IMR-90 (cell line): Measurements from ENCODE around the gene CDKAL1. TPM values are rescaled to one million over a fixed set of nuclear protein-coding genes. Genes with fewer than 3 reads are reported as not detected.

Experiments used
- ATAC-seq: fragments of 200-7000 bp; cut with Tn5 transposase; 2 replicates; pipeline ENCODE4 v1.9.1; 2020; ENCODE audit warnings: low read depth, mild to moderate bottlenecking, moderate library complexity
- BruUV-seq: library from RNA; stranded (reverse); fragments of 400-500 nt; replicated peaks from 2 replicates; lab custom pipeline; 2021; lab: Mats Ljungman, UMichigan
- CTCF ChIA-PET: fragments of 300-600 bp; formaldehyde crosslinking; extraction: SDS; loops from one replicate; lab custom pipeline; 2021; ENCODE audit warnings: antibody characterized with exemption; lab: Yijun Ruan, JAX
- POLR2A ChIA-PET: fragments of 300-600 bp; sonication (Branson Sonifier 250); formaldehyde crosslinking; loops from one replicate; lab custom pipeline; 2022; ENCODE audit warnings: antibody characterized with exemption; ENCODE audit not compliant: unreplicated experiment; lab: Charles Lee
- DNase-seq: peaks from one replicate; pipeline ENCODE4 v3.0.0; 2013
- H2AFZ ChIP-seq: replicated peaks from 2 replicates; pipeline ENCODE3; 2013; ENCODE audit warnings: low read length, mild to moderate bottlenecking; ENCODE audit not compliant: poor library complexity
- H2AK5ac ChIP-seq: 2 replicates; pipeline ENCODE4 v1.6.1; 2013; ENCODE audit warnings: low read depth, low read length, inconsistent platforms
- H2AK9ac ChIP-seq: replicated peaks from 2 replicates; pipeline ENCODE3; 2013; ENCODE audit warnings: mild to moderate bottlenecking, low read depth, low read length, moderate library complexity; ENCODE audit not compliant: poor library complexity
- H2BK120ac ChIP-seq: 2 replicates; pipeline ENCODE4 v1.6.1; 2013; ENCODE audit warnings: low read depth, low read length, inconsistent platforms
- H2BK15ac ChIP-seq: 3 replicates; pipeline ENCODE4 v1.6.1; 2013; ENCODE audit warnings: low read depth, low read length, inconsistent platforms
- H2BK20ac ChIP-seq: 2 replicates; pipeline ENCODE4 v1.6.1; 2013; ENCODE audit warnings: low read depth, mild to moderate bottlenecking, inconsistent platforms, low read length, moderate library complexity
- H2BK5ac ChIP-seq: 2 replicates; pipeline ENCODE4 v1.6.1; 2013; ENCODE audit warnings: mild to moderate bottlenecking, low read depth, low read length, inconsistent platforms; ENCODE audit not compliant: poor library complexity, severe bottlenecking
- H3K14ac ChIP-seq: replicated peaks from 2 replicates; pipeline ENCODE4 v1.6.1; 2013; ENCODE audit warnings: low read depth, low read length, inconsistent platforms
- H3K18ac ChIP-seq: 2 replicates; pipeline ENCODE4 v1.6.1; 2013; ENCODE audit warnings: low read depth, low read length, control low read depth
- H3K23ac ChIP-seq: 2 replicates; pipeline ENCODE4 v1.6.1; 2013; ENCODE audit warnings: low read depth, low read length, inconsistent platforms
- H3K27ac ChIP-seq: 2 replicates; pipeline ENCODE4 v1.5.1; 2013; ENCODE audit warnings: mild to moderate bottlenecking, control low read depth, low read length; ENCODE audit not compliant: insufficient read depth
- H3K27me3 ChIP-seq: 2 replicates; pipeline ENCODE4 v1.6.1; 2013; ENCODE audit warnings: low read length; ENCODE audit not compliant: control insufficient read depth, insufficient read depth
- H3K36me3 ChIP-seq: 2 replicates; pipeline ENCODE4 v1.6.1; 2013; ENCODE audit warnings: low read length, mixed read lengths; ENCODE audit not compliant: control insufficient read depth, insufficient read depth
- H3K4ac ChIP-seq: 2 replicates; pipeline ENCODE4 v1.6.1; 2013; ENCODE audit warnings: low read depth, low read length, inconsistent platforms
- H3K4me1 ChIP-seq: 2 replicates; pipeline ENCODE4 v1.6.1; 2013; ENCODE audit warnings: low read length, mixed read lengths; ENCODE audit not compliant: control insufficient read depth, insufficient read depth
- H3K4me2 ChIP-seq: 2 replicates; pipeline ENCODE4 v1.6.1; 2013; ENCODE audit warnings: low read depth, mild to moderate bottlenecking, control low read depth, low read length, moderate library complexity
- H3K4me3 ChIP-seq: 2 replicates; pipeline ENCODE4 v1.5.1; 2013; ENCODE audit warnings: low read depth, mild to moderate bottlenecking, control low read depth, low read length, moderate library complexity; ENCODE audit not compliant: insufficient read depth
- H3K56ac ChIP-seq: 2 replicates; pipeline ENCODE4 v1.6.1; 2013; ENCODE audit warnings: low read length, inconsistent platforms; ENCODE audit not compliant: insufficient read depth; ENCODE audit errors: extremely low read depth
- H3K79me1 ChIP-seq, 2 experiments: 2 replicates each; pipeline ENCODE4 v1.6.1; 2013; ENCODE audit warnings: low read length in 2 of 2, inconsistent platforms in 1 of 2, low read depth in 1 of 2
- H3K9ac ChIP-seq: 2 replicates; pipeline ENCODE4 v1.6.1; 2013; ENCODE audit warnings: low read depth, low read length, control low read depth
- H3K9me1 ChIP-seq: 2 replicates; pipeline ENCODE4 v1.6.1; 2013; ENCODE audit warnings: low read length, inconsistent platforms; ENCODE audit not compliant: insufficient read depth
- H3K9me3 ChIP-seq: 2 replicates; pipeline ENCODE4 v1.6.1; 2013; ENCODE audit warnings: low read length; ENCODE audit not compliant: control insufficient read depth, insufficient read depth
- H4K20me1 ChIP-seq: 2 replicates; pipeline ENCODE4 v1.6.1; 2013; ENCODE audit warnings: low read length, inconsistent platforms; ENCODE audit not compliant: insufficient read depth
- H4K5ac ChIP-seq: 2 replicates; pipeline ENCODE4 v1.6.1; 2013; ENCODE audit warnings: mild to moderate bottlenecking, low read depth, low read length, control low read depth
- H4K8ac ChIP-seq, 2 experiments: 2 replicates each; pipeline ENCODE4 v1.6.1; 2013; ENCODE audit warnings: low read depth in 2 of 2, low read length in 2 of 2, control low read depth in 1 of 2, inconsistent platforms in 1 of 2
- H4K91ac ChIP-seq: 2 replicates; pipeline ENCODE4 v1.6.1; 2013; ENCODE audit warnings: low read depth, low read length, inconsistent platforms; ENCODE audit not compliant: insufficient read depth
- CEBPB ChIP-seq: IDR thresholded peaks from 2 replicates; pipeline ENCODE4 v1.6.1; 2012; ENCODE audit warnings: low read depth, low read length, improper control_type of control experiment
- MXI1 ChIP-seq: IDR thresholded peaks from 2 replicates; pipeline ENCODE4 v1.6.1; 2012; ENCODE audit warnings: low read depth, mild to moderate bottlenecking, low read length, moderate library complexity, borderline replicate concordance
- WGBS, 2 experiments: methylation state at CpG; one replicate each; pipeline versions ENCODE4 v1.1.5 to v1.1.7; 2013; ENCODE audit warnings: missing lambda C conversion rate in 2 of 2; ENCODE audit not compliant: insufficient read length in 1 of 2; ENCODE audit errors: extremely low coverage in 2 of 2; 5-methylcytosine and 5-hydroxymethylcytosine counted together
- dilution Hi-C: fragments of 300-500 bp; cut with HindIII; formaldehyde crosslinking; loops from one replicate; pipeline ENCODE4 v1.14.3; 2018; ENCODE audit warnings: low sequenced_read_pairs; ENCODE audit not compliant: unreplicated experiment
- in situ Hi-C: fragments of 300-500 bp; cut with MboI; formaldehyde crosslinking; loops from 3 replicates; pipeline ENCODE4 v1.14.3; 2019; ENCODE audit warnings: low sequenced_read_pairs, inconsistent platforms, mixed read lengths
- intact Hi-C: fragments of 100-400 bp; cut with micrococcal nuclease; formaldehyde crosslinking; loops from 2 replicates; pipeline ENCODE4 v1.10.0; 2022
- polyA plus RNA-seq, 3 experiments: library from polyadenylated mRNA; depleted of rRNA; stranded (reverse); fragments of >200 nt; gene quantifications; 2 replicates each; pipeline ENCODE4 v1.2.3, GENCODE V29; 2012; ENCODE audit warnings: low replicate concordance in 1 of 3
- total RNA-seq: library from RNA; depleted of rRNA; stranded (reverse); fragments of >200 nt; gene quantifications from 2 replicates; pipeline ENCODE4 v1.2.3, GENCODE V29; 2012

CDKAL1 gene
- total and polyA plus RNA-seq, 2 of the 4 experiments (the other 2 are of a cell fraction), result 3.7 to 13.1 TPM

DNA sequence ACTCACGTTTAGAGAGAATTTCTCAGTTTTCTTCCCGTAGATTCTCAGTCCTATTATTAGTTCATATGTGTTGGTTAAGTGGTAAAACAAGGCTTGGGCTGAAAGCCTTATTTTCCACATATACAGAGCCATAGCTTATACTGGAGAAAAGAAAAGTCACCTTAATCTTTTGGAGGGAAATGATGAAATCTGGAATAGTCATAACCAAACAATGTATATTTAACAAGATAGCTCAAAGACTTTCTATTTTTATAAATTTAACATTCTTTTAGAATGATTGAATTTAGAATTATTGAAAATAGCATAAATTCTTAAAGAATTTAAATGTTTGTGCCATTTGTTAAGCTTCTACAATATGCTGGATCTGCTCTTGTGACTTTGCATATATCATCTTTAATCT, 85.8 kb downstream of the CDKAL1 start:
- Histone ChIP-seq H3K56ac (no peak overlapping the region; the same call in 1 of the 2 replicates), H3K79me1 (peaks cover 3 to 14% of the 10 kb centered on the region in 2 experiments), H3K4me3 (no peak overlapping the region), H3K9me1 (no peaks in the 10 kb centered on the region), H3K4ac (no peak overlapping the region), H2BK5ac (peak overlapping the region; percentile 84), H3K9me3 (no peaks in the 10 kb centered on the region), H4K5ac (no peak overlapping the region), H2AK9ac (no peak overlapping the region), H4K20me1 (no peaks in the 10 kb centered on the region), H2BK120ac (peak overlapping the region; percentile 55; the same call in 1 of the 2 replicates), H3K18ac (no peak overlapping the region; the same call in 1 of the 2 replicates), H3K27me3 (no peaks in the 10 kb centered on the region), H3K4me2 (peak overlapping the region; percentile 52; the same call in 1 of the 2 replicates), H2BK20ac (peak overlapping the region; percentile 6; the same call in 1 of the 2 replicates), H2AK5ac (no peak overlapping the region), H3K14ac (no peak overlapping the region), H3K23ac (no peak overlapping the region), H2BK15ac (no peak overlapping the region), H3K9ac (no peak overlapping the region), H2AFZ (no peak overlapping the region), H3K4me1 (peaks cover 6% of the 10 kb centered on the region; the same call in 1 of the 2 replicates), H3K36me3 (no peaks in the 10 kb centered on the region), H3K27ac (no peak overlapping the region), H4K8ac (peak overlapping the region in 1 of 2 experiments; percentile 46; a peak in 1 of 4 replicates), H4K91ac (no peak overlapping the region)
- ChIA-PET CTCF (interaction anchor here (0.6 kb wide), 1 partner anchor 314 kb away, joined by 5 read pairs; no protein-coding TSS in a partner anchor), POLR2A (no interaction called here)
- BruUV-seq, result no TSS peak
- dilution Hi-C loops (no loop called here), intact Hi-C loops (no loop called here), in situ Hi-C loops (no loop called here)
- WGBS, 2 experiments, result no CpG with 5 or more reads among the region's 2 CpGs
- TF ChIP-seq MXI1, result no peak
- TF ChIP-seq CEBPB, result peak; percentile 39; the same call in 1 of the 2 replicates
- DNase-seq (peak; percentile 64), ATAC-seq (peak; percentile 72)
